Uterus (tissue), 4 donors: Measurements from ENCODE around the gene RPS18. TPM values are rescaled to one million over a fixed set of nuclear protein-coding genes. Genes with fewer than 3 reads are reported as not detected.
A peak's percentile ranks its signal among the peaks of the same experiment; 100 is the strongest.

Experiments used
- DNase-seq, 2 donors: peaks; one replicate each; pipeline ENCODE4 v3.0.0-alpha.2; 2019 to 2020
- H3K27ac ChIP-seq, 2 donors: fragments of 200-600 bp; sonication (generic); 1 replicate in 1 of 2; 2 replicates in 1 of 2; pipeline ENCODE4 v1.5.1; 2016 to 2018
- H3K27me3 ChIP-seq, 2 donors: fragments of 200-600 bp; sonication (generic); one replicate each; pipeline ENCODE4 v1.5.1; 2018 to 2019; ENCODE audit warnings: control low read depth in 1 of 2
- H3K36me3 ChIP-seq, 2 donors: fragments of 200-600 bp; sonication (generic); one replicate each; pipeline ENCODE4 v1.5.1; 2019; ENCODE audit warnings: control low read depth in 1 of 2
- H3K4me1 ChIP-seq, 2 donors: fragments of 200-600 bp; sonication (generic); one replicate each; pipeline ENCODE4 v1.5.1; 2018 to 2019; ENCODE audit warnings: control low read depth in 1 of 2
- H3K4me3 ChIP-seq, 2 donors: fragments of 200-600 bp; sonication (generic); 1 replicate in 1 of 2; 2 replicates in 1 of 2; pipeline ENCODE4 v1.5.1; 2018 to 2019; ENCODE audit warnings: mild to moderate bottlenecking in 1 of 2
- H3K9me3 ChIP-seq, 2 donors: fragments of 200-600 bp; sonication (generic); one replicate each; pipeline ENCODE4 v1.5.1; 2019; ENCODE audit warnings: control low read depth in 1 of 2
- POLR2A ChIP-seq, 2 donors: fragments of 450-650 bp; IDR thresholded peaks; one replicate each; pipeline ENCODE4 v1.6.1; 2016; ENCODE audit warnings: antibody characterized with exemption in 2 of 2, mild to moderate bottlenecking in 1 of 2, moderate library complexity in 1 of 2
- intact Hi-C: fragments of 100-400 bp; cut with DNase I; formaldehyde crosslinking; loops from one replicate; pipeline ENCODE4 v1.15.1; 2023; ENCODE audit warnings: low total_unique reads
- total RNA-seq, 4 donors: library from RNA; depleted of rRNA in 3 of 4; stranded (reverse); fragments of >200 nt in 3 of 4; gene quantifications; one replicate each; pipeline versions ENCODE4 v1.1.0 to v1.2.4, GENCODE V29; 2014 to 2023
- TF ChIP-seq, protein P1 (sequence below), 4 experiments: fragments of 200-600 bp in 2 of 4; fragments of 450-650 bp in 2 of 4; sonication (generic) in 2 of 4; IDR thresholded peaks; one replicate each; pipeline ENCODE4 v1.5.1; 2016 to 2019; ENCODE audit warnings: antibody characterized with exemption in 4 of 4, mild to moderate bottlenecking in 2 of 4, moderate library complexity in 1 of 4
- donor health status: DM: yes; HTN: yes; CAD: no.

RPS18 gene
- total RNA-seq, 4 donors from 2014 or later, result 2,386 to 5,510 (median 4,061) TPM

DNA sequence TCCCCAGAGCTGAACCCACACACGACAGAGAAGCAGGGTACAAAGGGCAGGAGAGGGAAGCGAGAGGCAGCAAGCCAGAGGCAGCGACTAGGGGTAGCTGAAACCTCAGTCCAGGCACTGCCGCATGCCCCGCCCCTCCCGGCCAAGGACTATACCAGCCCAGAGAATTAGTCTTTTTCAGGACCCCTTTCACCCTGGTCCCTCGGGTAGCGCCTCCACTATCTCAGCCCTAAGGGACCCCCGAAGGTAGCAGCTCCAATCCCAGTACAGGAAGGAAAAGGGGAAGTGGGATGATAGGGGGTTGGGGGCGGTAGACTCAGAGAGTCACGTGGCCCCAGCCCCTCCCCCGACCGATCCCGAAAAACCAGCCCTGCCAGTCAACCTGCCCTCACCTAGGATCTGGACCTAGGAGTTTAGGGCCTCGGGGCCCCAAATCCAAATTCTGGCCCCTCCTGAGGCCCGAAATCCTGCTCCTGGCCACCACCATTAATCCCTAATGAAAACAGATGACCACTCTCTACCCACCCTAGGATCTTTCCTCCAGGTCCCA is 25.6 kb downstream of the RPS18 start:
- H3K27ac ChIP-seq, result peak overlapping the region; percentile 95
- DNase-seq, result no peak
- H3K36me3 ChIP-seq, result no peaks in the 10 kb centered on the region
- TF ChIP-seq, protein P1, sequence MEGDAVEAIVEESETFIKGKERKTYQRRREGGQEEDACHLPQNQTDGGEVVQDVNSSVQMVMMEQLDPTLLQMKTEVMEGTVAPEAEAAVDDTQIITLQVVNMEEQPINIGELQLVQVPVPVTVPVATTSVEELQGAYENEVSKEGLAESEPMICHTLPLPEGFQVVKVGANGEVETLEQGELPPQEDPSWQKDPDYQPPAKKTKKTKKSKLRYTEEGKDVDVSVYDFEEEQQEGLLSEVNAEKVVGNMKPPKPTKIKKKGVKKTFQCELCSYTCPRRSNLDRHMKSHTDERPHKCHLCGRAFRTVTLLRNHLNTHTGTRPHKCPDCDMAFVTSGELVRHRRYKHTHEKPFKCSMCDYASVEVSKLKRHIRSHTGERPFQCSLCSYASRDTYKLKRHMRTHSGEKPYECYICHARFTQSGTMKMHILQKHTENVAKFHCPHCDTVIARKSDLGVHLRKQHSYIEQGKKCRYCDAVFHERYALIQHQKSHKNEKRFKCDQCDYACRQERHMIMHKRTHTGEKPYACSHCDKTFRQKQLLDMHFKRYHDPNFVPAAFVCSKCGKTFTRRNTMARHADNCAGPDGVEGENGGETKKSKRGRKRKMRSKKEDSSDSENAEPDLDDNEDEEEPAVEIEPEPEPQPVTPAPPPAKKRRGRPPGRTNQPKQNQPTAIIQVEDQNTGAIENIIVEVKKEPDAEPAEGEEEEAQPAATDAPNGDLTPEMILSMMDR (IDR thresholded peaks at IDR 0.05), result no peak
- TF ChIP-seq POLR2A (IDR thresholded peaks at IDR 0.05), result no peak
- peak overlapping the region; percentile 55 to 66 for H3K4me3 ChIP-seq
- intact Hi-C loops, result loop anchor here (10.0 kb wide), 2 partner anchors 93 to 127 kb away; partner anchors contain the start of genes HSD17B8, RING1, RXRB and SLC39A7
- no peaks in the 10 kb centered on the region for H3K27me3 ChIP-seq
- H3K9me3 ChIP-seq, result no peaks in the 10 kb centered on the region
- peaks cover 0 to 7% of the 10 kb centered on the region in 2 donors for H3K4me1 ChIP-seq

DNA sequence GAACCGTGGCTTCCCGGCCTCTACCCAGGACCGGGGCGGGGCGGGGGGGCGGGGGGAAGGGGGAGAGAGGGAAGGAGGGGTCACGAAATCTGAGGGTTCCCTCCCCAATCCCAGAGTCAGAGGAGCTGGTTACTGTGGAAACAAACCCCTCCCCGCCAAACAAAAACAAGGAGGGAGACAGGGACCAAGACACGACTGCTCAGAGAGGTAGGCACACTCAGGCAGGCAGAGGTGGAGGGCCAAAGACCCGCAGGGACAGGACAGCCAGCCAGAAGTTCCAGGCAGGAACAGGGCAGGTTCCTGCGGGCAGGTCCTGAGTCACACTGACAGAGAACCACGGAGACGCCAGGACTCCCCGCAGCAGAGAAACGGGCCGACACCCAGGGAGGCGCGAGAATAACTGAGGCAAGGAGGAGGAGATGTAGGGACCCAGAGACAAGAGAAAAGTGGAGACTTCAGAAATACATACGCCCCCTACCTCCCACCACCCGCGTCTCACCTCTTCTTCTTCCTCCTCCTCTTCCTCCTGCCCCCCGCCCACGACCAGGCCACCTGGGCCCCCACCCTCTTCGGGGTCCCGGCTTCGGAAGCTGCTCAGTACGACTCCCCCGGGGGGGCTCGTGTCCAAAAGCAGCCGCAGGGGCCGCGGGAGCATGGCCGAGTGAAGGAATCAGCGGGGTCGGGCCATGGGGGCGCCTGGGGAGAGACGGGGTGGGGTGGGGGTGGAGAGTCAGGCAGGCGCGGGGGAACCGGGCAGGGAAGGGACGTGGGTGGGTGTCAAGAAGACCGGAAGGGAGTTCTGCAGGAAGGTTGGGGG is 26.3 kb downstream of the RPS18 start:
- H3K9me3 ChIP-seq, result no peaks in the 10 kb centered on the region
- intact Hi-C loops, result loop anchor here (10.0 kb wide), 2 partner anchors 93 to 127 kb away; partner anchors contain the start of genes HSD17B8, RING1, RXRB and SLC39A7
- H3K27ac ChIP-seq, result peak overlapping the region; percentile 95
- H3K36me3 ChIP-seq, result no peaks in the 10 kb centered on the region
- no peaks in the 10 kb centered on the region for H3K27me3 ChIP-seq
- peak overlapping the region; percentile 55 to 66 for H3K4me3 ChIP-seq
- peak; percentile 84 to 87 for DNase-seq
- TF ChIP-seq POLR2A (IDR thresholded peaks at IDR 0.05), result peak in 1 of 2 donors; percentile 56
- TF ChIP-seq, protein P1 (IDR thresholded peaks at IDR 0.05), result no peak
- H3K4me1 ChIP-seq, result peaks cover 0 to 7% of the 10 kb centered on the region in 2 donors

DNA sequence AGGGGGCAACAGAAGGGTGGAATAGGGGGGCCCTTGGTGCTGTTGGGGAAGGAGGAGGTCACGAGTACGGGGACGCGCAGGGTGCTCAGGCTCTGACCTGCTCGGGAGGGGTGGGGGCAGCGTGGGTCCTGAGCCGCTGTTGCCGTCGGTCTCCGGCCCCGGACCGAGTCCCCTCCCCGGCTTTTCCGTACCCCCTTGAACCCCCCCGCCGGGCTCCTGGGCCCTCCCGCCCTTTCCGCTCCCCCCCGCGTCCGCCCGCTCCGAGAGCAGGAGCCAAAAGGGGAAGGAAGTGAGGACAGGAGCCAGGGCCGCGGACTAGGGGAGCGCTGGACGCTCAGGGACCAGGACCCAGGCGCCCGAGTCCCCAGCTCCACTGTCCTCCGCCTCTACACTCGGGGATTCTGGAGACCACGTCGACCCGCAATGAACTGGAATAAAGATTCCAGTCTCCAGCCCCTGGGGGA is 26.9 kb downstream of the RPS18 start, which contains the start of gene RGL2:
TSS of gene RGL2 (minus strand) at position 170 of the 464 bp plus-strand sequence. CDS start 332 bp downstream, outside the sequence.
- no peaks in the 10 kb centered on the region for H3K9me3 ChIP-seq
- H3K4me3 ChIP-seq, result peak within 1 kb of the TSS; percentile 55 to 66
- H3K36me3 ChIP-seq, result no peaks in the 10 kb centered on the region
- DNase-seq, result peak; percentile 84
- intact Hi-C loops, result loop anchor here (10.0 kb wide), 2 partner anchors 94 to 126 kb away; partner anchors contain the start of genes HSD17B8, RING1, RXRB and SLC39A7
- TF ChIP-seq, protein P1 (IDR thresholded peaks at IDR 0.05), result no peak
- no peak for TF ChIP-seq POLR2A (IDR thresholded peaks at IDR 0.05)
- H3K4me1 ChIP-seq, result peaks cover 0 to 7% of the 10 kb centered on the region in 2 donors
- H3K27ac ChIP-seq, result peak within 1 kb of the TSS; percentile 95
- H3K27me3 ChIP-seq, result no peaks in the 10 kb centered on the region

GRCh38 chr6:33299237-33299944 is 27.5 kb downstream of the RPS18 start:
- Histone ChIP-seq H3K4me3 (peak overlapping the region; percentile 55 to 66), H3K27ac (peak overlapping the region; percentile 95), H3K36me3 (no peaks in the 10 kb centered on the region), H3K9me3 (no peaks in the 10 kb centered on the region), H3K27me3 (no peaks in the 10 kb centered on the region), H3K4me1 (peaks cover 0 to 7% of the 10 kb centered on the region in 2 donors)
- peak; percentile 90 to 93 for DNase-seq
- TF ChIP-seq, protein P1 (IDR thresholded peaks at IDR 0.05), result peak; percentile 49 to 62 (median 61)
- TF ChIP-seq POLR2A (IDR thresholded peaks at IDR 0.05), result peak; percentile 25 to 65
- intact Hi-C loops, result loop anchor here (10.0 kb wide), 2 partner anchors 95 to 125 kb away; partner anchors contain the start of genes HSD17B8, RING1, RXRB and SLC39A7
